ENCODE data around the gene FRY.

- TF ChIP-seq CTCF (conservative IDR thresholded peaks at IDR 0.05) (no peak), EZH2 (IDR thresholded peaks at IDR 0.05; ENCODE audit: low read depth) (no peak)
These were observed 115.6 kb downstream of the FRY start for GRCh38 chr13:32147193-32147592.

Data from PC-9 (cell line).